Esophagus squamous epithelium (tissue), 5 donors: ENCODE results near the gene CDH2. TPM values are rescaled to one million over a fixed set of nuclear protein-coding genes. Genes with fewer than 3 reads are reported as not detected.

Experiments
- DNase-seq: peaks from one replicate; lab custom pipeline; 2025; lab: John Stamatoyannopoulos, UW
- H3K27ac ChIP-seq, 4 donors: fragments of 200-600 bp; sonication (generic); one replicate each; pipeline ENCODE4 v1.5.1; 2016 to 2019; ENCODE audit warnings: mild to moderate bottlenecking in 1 of 4
- H3K27me3 ChIP-seq, 4 donors: fragments of 200-600 bp; sonication (generic); 1 replicate in 3 of 4; 2 replicates in 1 of 4; pipeline versions ENCODE4 v1.5.1 to v1.6.0; 2017 to 2021; ENCODE audit warnings: antibody characterized with exemption in 1 of 4
- H3K36me3 ChIP-seq, 3 donors: fragments of 200-600 bp; sonication (generic); one replicate each; pipeline ENCODE4 v1.5.1; 2016 to 2019
- H3K4me1 ChIP-seq, 3 donors: fragments of 200-600 bp; sonication (generic); one replicate each; pipeline ENCODE4 v1.5.1; 2017 to 2019
- H3K4me3 ChIP-seq, 4 donors: fragments of 200-600 bp; sonication (generic); 1 replicate in 3 of 4; 2 replicates in 1 of 4; pipeline ENCODE4 v1.5.1; 2016 to 2019; ENCODE audit warnings: mild to moderate bottlenecking in 2 of 4, moderate library complexity in 1 of 4
- H3K9me3 ChIP-seq, 3 donors: fragments of 200-600 bp; sonication (generic); one replicate each; pipeline ENCODE4 v1.5.1; 2016 to 2019
- CTCF ChIP-seq, 6 experiments: fragments of 450-650 bp in 4 of 6; fragments of 200-600 bp in 2 of 6; sonication (generic) in 2 of 6; IDR thresholded peaks; one replicate each; pipeline ENCODE4 v1.5.1; 2016 to 2019; ENCODE audit warnings: antibody characterized with exemption in 6 of 6, mild to moderate bottlenecking in 4 of 6, moderate library complexity in 4 of 6
- POLR2A ChIP-seq, 4 donors: fragments of 450-650 bp; IDR thresholded peaks; one replicate each; pipeline ENCODE4 v1.6.1; 2017; ENCODE audit warnings: antibody characterized with exemption in 4 of 4, mild to moderate bottlenecking in 4 of 4, moderate library complexity in 3 of 4
- WGBS, 2 donors: methylation state at CpG; one replicate each; pipeline ENCODE4 v1.1.5; 2018; 5-methylcytosine and 5-hydroxymethylcytosine counted together
- intact Hi-C: fragments of 100-400 bp; cut with DNase I; formaldehyde crosslinking; loops from one replicate; pipeline ENCODE4 v1.15.0; 2022
- total RNA-seq, 4 donors: library from RNA; depleted of rRNA; stranded (reverse); fragments of >200 nt; gene quantifications; one replicate each; pipeline ENCODE4 v1.1.0, GENCODE V29; 2016
- donor health status: DM: yes; HTN: yes; CAD: no.

CDH2 gene
- total RNA-seq, 4 donors from 2014 or later = 0.11 to 0.88 (median 0.28) TPM

- H3K4me1 ChIP-seq = no peaks in the 10 kb centered on the region
- H3K4me3 ChIP-seq = no peak overlapping the region
- TF ChIP-seq CTCF (IDR thresholded peaks at IDR 0.05) (no peak), POLR2A (IDR thresholded peaks at IDR 0.05) (no peak)
- H3K9me3 ChIP-seq = no peaks in the 10 kb centered on the region
- no peaks in the 10 kb centered on the region for H3K36me3 ChIP-seq
- H3K27ac ChIP-seq = no peak overlapping the region
- 66 to 74% methylated on average over 5 of the region's 5 CpGs for WGBS, 2 donors
- no peaks in the 10 kb centered on the region for H3K27me3 ChIP-seq
- intact Hi-C loops = no loop called here
- no peak for DNase-seq
Observed at GRCh38 chr18:28003451-28003850, 173.5 kb downstream of the CDH2 start.

GRCh38 chr18:28002841-28003240 is 174.1 kb downstream of the CDH2 start:
- no peak for TF ChIP-seq POLR2A (IDR thresholded peaks at IDR 0.05)
- TF ChIP-seq CTCF (IDR thresholded peaks at IDR 0.05) = no peak
- WGBS, 2 donors = 71 to 72% methylated on average over 5 of the region's 5 CpGs
- intact Hi-C loops = no loop called here

GRCh38 chr18:27996801-27997272 is 180.1 kb downstream of the CDH2 start:
- H3K4me3 ChIP-seq = no peak overlapping the region
- H3K27me3 ChIP-seq = no peaks in the 10 kb centered on the region
- intact Hi-C loops = no loop called here
- 49 to 66% methylated on average over 3 of the region's 3 CpGs for WGBS, 2 donors
- H3K9me3 ChIP-seq = no peaks in the 10 kb centered on the region
- H3K36me3 ChIP-seq = no peaks in the 10 kb centered on the region
- no peak for TF ChIP-seq POLR2A (IDR thresholded peaks at IDR 0.05)
- TF ChIP-seq CTCF (IDR thresholded peaks at IDR 0.05) = no peak
- H3K4me1 ChIP-seq = no peaks in the 10 kb centered on the region
- DNase-seq = no peak
- no peak overlapping the region for H3K27ac ChIP-seq

More at GRCh38 chr18:28002841-28003240, 174.1 kb downstream of the CDH2 start:
- Histone ChIP-seq H3K9me3 (no peaks in the 10 kb centered on the region), H3K27me3 (no peaks in the 10 kb centered on the region), H3K36me3 (no peaks in the 10 kb centered on the region), H3K4me1 (no peaks in the 10 kb centered on the region), H3K4me3 (no peak overlapping the region), H3K27ac (no peak overlapping the region)
- no peak for DNase-seq

- H3K9me3 ChIP-seq = no peaks in the 10 kb centered on the region
Observed at GRCh38 chr18:27995770-27996502, 181.0 kb downstream of the CDH2 start.

More at GRCh38 chr18:27995770-27996502, 181.0 kb downstream of the CDH2 start:
- no peak overlapping the region for H3K4me3 ChIP-seq
- intact Hi-C loops = no loop called here
- H3K27ac ChIP-seq = no peak overlapping the region
- no peaks in the 10 kb centered on the region for H3K36me3 ChIP-seq
- 92 to 94% methylated on average over 6 of the region's 6 CpGs for WGBS, 2 donors
- DNase-seq = no peak
- H3K4me1 ChIP-seq = no peaks in the 10 kb centered on the region
- TF ChIP-seq CTCF (IDR thresholded peaks at IDR 0.05) (no peak), POLR2A (IDR thresholded peaks at IDR 0.05) (no peak)
- no peaks in the 10 kb centered on the region for H3K27me3 ChIP-seq
